Suppressor macrophage treated with lipopolysaccharide for 4 hours (primary cell): ENCODE measurements around the gene RELT.

Source experiments
- DNase-seq: peaks from one replicate; pipeline ENCODE4 v3.0.0-alpha.2; 2020

RELT gene, protein sequence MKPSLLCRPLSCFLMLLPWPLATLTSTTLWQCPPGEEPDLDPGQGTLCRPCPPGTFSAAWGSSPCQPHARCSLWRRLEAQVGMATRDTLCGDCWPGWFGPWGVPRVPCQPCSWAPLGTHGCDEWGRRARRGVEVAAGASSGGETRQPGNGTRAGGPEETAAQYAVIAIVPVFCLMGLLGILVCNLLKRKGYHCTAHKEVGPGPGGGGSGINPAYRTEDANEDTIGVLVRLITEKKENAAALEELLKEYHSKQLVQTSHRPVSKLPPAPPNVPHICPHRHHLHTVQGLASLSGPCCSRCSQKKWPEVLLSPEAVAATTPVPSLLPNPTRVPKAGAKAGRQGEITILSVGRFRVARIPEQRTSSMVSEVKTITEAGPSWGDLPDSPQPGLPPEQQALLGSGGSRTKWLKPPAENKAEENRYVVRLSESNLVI

GRCh38 chr11:73376160-73376802 is at the start of gene RELT:
TSS of gene RELT (plus strand) at chr11:73376399. CDS start at chr11:73389137, 12,738 bp downstream.
- DNase-seq, result peak; percentile 97

- DNase-seq, result no peak
These were observed 49.0 kb upstream of the RELT start for GRCh38 chr11:73326929-73327811.

- no peak for DNase-seq
These were observed 48.3 kb upstream of the RELT start for GRCh38 chr11:73327812-73328364.

DNA sequence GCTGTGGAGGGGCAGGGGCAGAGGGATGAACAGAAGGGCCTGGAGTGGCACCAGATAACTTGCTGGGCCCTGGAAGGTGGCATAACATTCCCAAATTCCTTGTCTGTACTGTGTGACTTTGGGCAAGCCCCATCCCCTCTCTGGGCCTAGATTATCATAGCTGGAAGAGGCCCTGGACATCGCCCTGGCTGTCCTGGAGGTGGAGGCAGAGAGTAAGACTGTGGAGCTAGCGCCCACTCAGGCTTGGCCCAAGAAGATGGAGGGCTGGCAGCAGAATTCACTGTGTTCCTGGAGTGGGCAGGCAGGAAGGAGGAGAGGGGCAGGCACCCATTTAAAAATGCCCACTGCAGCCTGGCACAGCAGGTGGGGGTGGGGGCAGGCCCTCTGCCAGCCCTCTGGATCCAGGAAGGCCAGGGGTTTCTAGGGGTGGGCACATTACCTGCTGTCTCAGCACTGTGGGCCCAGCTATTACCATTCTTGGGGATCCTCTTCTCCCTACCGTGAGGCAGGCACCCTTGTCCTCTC is 45.6 kb upstream of the RELT start:
- no peak for DNase-seq

- no peak for DNase-seq
These were observed 44.9 kb upstream of the RELT start for GRCh38 chr11:73331138-73331916.

DNA sequence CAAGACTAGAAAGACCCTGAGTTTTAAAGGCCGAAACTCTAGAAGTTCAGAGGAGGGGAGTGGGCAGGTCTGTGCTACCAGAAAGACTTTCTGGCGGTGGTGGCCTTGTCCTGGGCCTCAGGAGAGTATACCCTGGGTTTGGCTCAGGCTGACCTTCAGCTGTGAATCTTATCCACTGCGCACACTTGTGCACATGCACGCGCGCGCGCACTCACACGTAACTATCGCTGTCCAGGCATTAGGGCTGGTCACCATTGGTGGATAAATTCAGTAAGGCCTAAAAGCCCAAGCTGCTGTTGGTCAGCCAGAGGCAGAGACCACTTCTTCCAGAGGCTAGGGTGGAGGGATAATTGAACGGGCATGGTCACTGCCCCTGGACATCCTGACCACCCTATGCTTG is 43.0 kb upstream of the RELT start:
- no peak for DNase-seq

DNA sequence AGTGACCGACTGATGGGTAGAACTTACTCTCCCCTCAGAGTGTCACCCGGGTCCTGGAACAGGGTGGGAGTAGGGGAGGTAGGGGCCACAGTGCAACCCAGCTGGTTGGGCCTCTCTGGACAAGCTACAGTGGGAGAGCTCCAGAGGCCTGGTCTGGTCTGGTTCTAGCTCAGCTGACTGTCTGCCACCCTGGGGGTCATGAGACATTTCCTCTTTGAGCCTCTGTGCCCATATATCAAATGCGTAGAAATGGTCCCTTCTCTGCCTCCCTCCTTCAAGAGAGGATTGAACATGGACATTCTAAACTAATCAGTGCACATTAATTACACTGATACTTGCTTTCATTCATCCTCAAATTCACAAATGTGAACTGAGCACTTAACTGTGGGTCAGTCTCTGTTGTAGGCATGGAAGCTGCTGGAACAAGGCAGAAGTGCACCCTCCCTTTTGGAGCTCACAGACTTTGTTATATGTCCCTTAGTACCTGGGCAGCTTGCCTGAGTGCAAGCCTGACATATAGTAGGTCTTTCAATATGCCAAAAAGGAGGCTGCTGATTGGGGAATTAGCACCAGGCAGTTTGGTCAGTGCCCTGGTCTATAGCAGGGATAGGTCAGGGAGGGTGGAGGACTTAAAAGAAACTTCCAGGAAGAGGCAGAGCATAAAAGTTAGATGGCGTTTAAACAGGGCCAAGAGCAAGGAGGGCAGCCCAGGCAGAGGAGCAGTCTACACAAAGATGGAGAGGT is 42.4 kb upstream of the RELT start:
- no peak for DNase-seq

GRCh38 chr11:73334384-73335203 is 41.6 kb upstream of the RELT start:
- peak; percentile 48 for DNase-seq

DNA sequence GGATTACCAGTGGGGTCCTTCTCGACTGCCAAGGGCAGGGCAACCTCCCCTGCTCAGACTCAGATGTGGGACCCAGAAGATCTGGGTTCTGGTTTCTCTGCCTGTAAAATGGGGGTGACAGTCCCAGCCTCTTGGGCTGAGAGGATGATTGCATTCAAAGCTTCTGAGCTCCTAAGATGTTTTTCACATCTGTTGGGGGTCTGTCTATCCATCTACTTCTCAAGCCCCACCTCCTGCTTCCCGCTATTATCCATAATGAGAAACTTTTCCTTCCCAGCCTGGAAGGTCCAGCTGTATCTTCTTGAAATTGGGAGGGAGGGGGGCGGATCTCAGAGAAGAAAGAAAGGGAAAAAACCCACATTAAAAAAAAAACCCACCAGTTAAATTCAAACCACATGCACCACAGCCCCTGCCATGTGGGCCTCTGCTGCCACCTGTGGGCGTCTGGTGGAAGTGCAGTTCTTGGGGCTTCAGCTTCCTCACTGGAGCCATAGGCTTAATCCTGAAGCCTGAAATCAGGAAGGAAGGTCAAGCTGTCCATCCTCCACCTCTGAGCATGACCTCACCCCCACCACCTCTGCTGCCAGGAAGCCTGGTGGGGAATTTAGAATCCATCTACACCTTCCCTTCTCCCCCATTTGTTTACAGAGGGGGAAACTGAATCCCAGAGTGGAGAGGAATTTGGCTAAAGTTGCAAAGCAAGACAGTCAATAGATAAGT is 40.8 kb upstream of the RELT start:
- peak; percentile 89 for DNase-seq

DNA sequence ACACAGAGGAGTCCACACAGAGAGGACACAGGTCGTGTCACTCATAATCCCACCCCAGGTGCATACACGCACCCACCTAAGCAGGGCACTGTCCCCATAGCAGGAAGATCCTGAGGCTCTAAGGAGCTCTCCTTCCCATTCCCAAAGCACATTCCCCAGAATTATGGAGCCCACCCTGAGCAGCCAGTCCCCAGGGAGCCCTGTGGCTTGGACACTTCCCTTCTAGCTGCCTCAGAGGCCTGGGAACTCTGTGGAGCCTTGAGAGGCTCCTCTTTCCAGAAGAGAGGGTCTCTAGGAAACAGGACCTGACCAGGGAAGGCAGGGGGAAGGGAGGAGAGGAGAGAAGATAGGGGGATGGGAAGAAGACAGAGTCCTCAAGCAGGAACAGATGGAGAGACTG is 38.4 kb upstream of the RELT start:
- no peak for DNase-seq

- DNase-seq, result no peak
These were observed 37.9 kb upstream of the RELT start for GRCh38 chr11:73338279-73338678.

GRCh38 chr11:73340164-73340563 is 36.0 kb upstream of the RELT start:
- no peak for DNase-seq

- DNase-seq, result no peak
These were observed 33.6 kb upstream of the RELT start for GRCh38 chr11:73342633-73343032.

GRCh38 chr11:73343076-73343873 is 32.9 kb upstream of the RELT start:
- DNase-seq, result no peak

GRCh38 chr11:73344191-73344607 is 32.0 kb upstream of the RELT start:
- DNase-seq, result no peak

DNA sequence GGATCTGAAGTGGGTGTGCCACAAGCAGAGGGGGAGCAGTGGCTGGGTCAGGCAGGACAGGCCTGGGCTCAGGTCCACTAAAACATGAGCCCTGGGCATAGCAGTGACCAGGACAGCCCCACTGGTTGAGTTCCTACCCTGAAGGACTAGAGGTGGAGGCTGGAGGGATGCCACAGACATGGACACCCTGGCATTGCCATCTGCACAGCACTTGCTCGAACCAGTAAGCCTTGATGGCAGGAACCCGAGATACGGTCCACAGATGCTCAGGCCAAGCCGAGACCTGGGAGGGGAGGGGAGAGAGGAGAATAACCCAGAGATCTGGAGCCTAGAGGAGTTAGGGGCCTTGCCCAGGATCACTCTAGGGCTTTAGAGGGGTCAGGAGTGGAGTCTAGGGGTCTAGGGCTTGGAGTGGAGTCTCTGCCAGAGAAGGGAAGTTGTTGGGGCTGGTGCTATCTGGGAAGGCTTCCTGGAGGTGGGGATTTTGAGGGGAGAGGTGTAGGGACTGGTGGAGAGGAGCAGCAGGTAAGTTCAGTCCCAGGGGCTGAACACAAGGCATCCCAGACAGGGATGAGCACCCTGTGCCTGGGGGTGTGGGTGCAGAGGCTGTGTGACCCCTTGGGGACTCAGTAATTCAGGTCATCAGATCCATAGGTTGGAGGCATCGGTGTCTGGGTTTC is 30.6 kb upstream of the RELT start:
- DNase-seq, result no peak

- no peak for DNase-seq
These were observed 29.8 kb upstream of the RELT start for GRCh38 chr11:73346186-73346935.
